Right renal pelvis (tissue), 4 donors: ENCODE data around the gene KIF7. TPM values are rescaled to one million over a fixed set of nuclear protein-coding genes. Genes with fewer than 3 reads are reported as not detected.

ENCODE experiments used
- DNase-seq, 4 donors: peaks; one replicate each; pipeline ENCODE4 v3.0.0-alpha.2; 2013; ENCODE audit warnings: low read depth in 4 of 4, low spot score in 3 of 4, missing footprints in 1 of 4
- polyA plus RNA-seq, 4 donors: library from polyadenylated mRNA; unstranded; fragments of 120-200 nt; gene quantifications; one replicate each; pipeline ENCODE4 v1.2.1, GENCODE V29; 2013; ENCODE audit not compliant: insufficient read length in 4 of 4

Gene KIF7
- polyA plus RNA-seq, 4 donors = 9.7 to 13.4 (median 10.2) TPM

- DNase-seq = no peak
Observed at GRCh38 chr15:89671687-89672086, 16.4 kb upstream of the KIF7 start.

DNA sequence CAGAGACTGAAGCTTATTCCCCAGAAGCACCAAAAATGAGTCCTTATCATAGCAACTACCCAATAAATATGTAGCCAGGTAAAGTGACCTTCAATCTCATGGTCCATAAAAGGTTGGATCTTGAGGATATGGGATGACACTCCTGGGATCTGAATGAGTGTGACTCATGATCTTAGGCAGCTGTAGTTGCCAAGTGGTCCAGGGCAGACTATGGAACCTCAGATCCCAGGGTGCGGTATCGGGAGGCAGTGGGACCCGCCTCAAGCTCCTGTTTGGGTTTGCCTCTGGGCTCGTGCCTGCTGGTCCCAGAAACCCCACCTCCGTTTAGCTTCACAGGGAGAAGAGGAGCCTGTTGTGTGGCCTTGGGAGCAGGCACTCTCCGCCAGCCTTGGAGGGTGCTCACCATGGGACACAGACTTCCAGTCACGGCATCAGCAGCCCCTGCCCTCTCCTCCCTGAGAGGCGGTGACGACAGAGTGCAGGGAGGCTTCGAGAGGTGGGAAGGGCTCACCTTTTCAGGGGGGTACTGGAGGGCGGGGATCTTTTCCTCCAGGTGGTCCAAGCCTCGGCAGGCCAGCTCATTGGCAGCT, 15.8 kb upstream of the KIF7 start:
- DNase-seq = no peak

- no peak for DNase-seq
Observed at GRCh38 chr15:89669941-89670340, 14.7 kb upstream of the KIF7 start.

GRCh38 chr15:89669309-89669865, 14.1 kb upstream of the KIF7 start:
- no peak for DNase-seq

DNA sequence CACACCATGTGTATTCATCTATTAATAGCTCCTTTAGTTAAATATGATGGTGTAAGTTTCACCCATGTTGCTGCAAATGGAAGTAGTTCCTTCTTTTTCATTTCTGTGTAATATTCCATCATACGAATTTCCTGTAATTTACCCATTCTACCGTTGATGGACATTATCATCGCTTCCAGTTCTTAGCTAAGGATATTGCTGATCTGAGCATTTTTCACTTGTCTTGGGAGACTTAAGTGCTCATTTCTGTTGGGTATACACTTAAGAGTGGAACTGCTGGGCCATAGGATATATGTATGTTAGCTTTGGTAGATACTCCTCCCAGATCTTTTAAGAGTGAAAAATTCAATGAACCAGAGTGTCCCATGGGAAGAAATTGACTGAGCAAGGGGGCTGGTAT, 12.9 kb upstream of the KIF7 start:
- no peak for DNase-seq

DNA sequence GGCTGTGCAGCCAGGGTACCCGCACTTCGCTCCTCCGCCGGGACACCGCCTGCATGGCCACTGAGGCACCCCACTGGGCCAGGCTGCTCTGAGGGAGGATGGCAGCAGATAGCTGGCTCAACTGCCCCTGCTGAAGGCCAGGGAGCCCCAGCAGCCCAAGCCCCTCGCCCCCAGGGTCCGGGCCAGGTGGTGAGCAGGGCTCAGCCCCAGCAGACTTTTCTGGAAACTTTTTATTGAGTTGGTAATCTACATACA, 12.4 kb upstream of the KIF7 start:
- DNase-seq = no peak

DNA sequence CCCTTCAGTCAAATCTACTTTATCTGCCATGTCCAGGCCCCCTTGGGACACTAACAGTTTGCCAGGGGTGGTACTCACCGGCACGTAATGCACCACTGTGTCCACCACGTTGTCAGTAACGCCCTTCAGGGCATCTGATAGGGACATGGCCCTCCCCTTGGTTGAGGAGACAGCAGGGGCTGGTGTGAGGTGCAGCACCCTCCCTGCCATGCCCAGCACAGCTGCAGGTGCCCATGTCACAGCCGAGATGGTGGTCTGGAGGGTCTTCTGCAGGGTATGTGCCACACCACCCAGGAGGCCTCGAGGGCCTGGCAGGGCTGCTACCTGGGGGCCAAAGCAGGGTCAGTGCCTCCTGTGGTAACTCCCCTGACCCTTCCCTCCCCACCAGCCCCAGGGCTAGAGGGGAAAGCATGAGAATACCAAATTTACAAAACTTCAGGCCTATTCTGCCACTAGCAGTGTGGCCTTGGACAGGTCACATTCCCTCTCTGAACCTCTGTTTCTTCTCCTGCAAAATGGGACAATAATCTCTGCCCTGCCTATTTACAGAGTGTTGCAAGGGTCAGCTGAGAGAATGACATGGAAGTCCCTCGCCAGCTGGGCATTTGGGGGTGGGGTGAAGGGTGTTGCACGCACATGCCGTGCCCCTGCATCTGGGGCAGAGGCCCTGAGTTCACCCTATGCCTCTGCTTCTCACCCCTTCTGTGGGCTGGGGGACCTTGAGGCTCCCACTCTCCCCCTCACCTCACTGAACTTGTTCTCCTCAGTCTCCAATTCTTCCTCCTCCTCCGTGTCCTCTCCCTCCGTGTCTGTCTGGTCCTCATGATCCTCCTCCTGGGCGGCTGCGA, 11.8 kb upstream of the KIF7 start:
- no peak for DNase-seq

DNA sequence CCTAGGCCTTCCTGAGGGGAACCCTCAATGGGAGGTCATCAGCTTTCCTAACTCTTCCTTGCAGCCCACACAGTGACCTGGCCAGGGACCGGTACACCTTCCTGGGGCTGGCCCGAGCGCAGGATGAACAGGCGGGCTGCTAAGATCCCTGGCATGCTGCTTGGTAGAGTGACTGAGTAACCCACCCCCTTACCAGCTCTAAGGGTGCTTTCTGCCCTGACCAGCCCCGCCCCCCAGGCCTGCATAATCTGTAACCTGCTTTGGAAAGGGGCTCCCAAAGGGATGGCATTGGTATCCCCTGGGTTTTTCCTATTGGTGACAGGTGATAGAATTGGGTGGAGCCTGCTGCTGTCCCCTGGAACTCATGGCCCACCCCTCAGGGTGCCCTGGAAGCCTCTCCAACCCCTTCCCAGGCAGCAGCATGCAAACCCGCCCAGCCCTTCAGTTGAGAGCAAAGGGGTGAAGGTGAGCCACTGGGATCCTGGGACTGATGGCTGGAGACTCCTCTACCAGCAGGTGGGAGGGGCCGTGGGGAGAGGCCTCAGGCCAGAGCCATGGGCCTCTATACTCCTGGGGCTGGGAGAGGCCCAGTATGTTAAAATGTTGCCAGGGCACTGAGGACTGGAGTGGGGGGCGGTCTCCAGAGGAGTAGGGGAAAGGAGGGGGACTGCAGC, 11.1 kb upstream of the KIF7 start:
- DNase-seq = no peak

GRCh38 chr15:89665449-89666181, 10.3 kb upstream of the KIF7 start:
- no peak for DNase-seq

DNA sequence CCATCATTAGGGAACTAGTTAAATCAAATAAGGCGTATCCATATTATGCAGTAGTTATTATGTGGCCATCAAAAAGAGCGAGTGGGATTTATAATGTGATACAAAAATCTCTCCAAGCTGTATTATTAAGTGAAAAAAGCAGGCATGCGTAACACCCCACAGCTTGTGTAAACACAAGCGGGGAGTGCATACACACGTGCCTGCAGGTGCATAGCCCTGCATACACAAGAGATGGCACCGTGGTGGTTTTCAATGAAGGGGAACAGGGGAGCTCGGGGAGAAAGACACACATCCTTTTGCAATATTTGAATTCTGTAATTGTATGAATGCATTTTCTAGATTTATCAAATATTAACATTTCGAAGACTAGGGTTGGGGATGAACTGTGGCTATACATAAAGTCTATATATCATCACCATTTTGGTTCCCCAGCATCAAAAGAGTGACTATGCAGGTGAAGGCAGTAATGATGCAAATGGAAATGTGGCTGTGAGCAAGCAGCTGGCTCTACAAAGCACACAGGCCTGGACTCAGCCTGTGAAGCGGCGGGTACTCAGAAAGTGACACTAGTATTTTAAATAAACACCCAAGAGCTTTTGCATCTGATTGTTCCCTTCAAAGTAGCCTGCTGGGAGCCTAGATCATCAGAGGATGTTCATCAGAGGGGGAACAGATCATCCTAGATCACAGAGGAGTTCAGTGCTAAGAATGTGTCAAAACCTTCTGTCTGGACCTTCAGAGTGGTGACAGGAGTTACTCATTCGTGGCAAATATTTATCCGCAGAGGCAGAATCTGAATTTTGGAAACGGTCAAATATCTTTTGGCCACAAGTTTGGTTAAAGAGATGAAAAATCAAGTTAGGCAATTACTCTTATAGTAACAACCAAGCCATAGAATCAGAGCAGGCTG, 9.4 kb upstream of the KIF7 start:
- no peak for DNase-seq

GRCh38 chr15:89662893-89663626, 7.8 kb upstream of the KIF7 start:
- no peak for DNase-seq

GRCh38 chr15:89660556-89660955, 5.3 kb upstream of the KIF7 start:
- no peak for DNase-seq

- no peak for DNase-seq
Observed at GRCh38 chr15:89659295-89659694, 4.0 kb upstream of the KIF7 start.

DNA sequence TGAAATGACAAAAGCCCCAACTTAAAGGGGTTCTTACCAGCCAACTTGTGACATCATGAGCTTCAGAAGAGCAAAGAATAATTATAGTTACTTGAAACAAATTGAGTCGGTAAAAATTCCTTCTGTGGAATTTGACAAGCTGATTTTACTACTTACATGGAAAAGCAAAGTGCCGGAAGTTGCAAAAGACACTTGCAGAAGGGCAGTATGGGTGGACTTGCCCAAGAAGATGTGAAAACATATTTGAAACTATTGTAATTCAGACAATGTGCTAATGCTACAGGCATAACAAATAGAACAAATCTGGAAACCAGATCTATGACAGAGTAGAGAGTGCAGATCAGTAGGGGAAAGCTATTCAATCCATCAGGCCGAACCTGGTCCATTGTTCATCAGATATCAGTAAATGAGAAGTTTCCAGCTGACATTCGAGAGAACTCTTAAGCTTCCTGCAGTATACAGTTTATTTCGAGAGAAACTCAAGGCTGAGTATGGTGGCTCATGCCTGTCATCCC, 2.5 kb upstream of the KIF7 start:
- DNase-seq = no peak

GRCh38 chr15:89656116-89656815, 999 bp upstream of the KIF7 start:
- no peak for DNase-seq

GRCh38 chr15:89654301-89654761, 936 bp downstream of the KIF7 start:
- no peak for DNase-seq

GRCh38 chr15:89653578-89653977, 1.7 kb downstream of the KIF7 start:
- DNase-seq = no peak

GRCh38 chr15:89652666-89653065, 2.6 kb downstream of the KIF7 start:
- no peak for DNase-seq
